DMS153 treated with DMSO at 0.1 percent for 48 hours (cell line): Measurements from ENCODE around the gene ABCF3.

ENCODE experiments used
- DNase-seq: peaks from one replicate; lab custom pipeline; 2025; ENCODE audit not compliant: unreplicated experiment; lab: John Stamatoyannopoulos, UW

The ABCF3 gene

GRCh38 chr3:184166671-184167070, 19.3 kb upstream of the ABCF3 start:
- no peak for DNase-seq

DNA sequence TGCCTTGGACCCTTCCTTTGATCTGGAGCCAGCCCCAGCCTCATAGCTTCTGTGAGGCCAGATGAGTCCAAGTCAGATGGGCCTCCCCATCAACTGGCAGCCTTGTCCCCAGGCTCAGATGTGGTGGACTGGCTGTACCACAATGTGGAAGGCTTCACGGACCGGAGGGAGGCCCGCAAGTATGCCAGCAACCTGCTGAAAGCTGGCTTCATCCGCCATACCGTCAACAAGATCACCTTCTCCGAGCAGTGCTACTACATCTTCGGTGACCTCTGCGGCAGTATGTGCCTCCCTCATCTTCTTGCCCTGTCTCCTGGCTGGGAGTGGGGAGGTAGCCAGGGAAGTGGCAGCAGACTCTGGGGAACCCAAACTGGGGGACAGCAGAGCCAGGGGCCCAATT, 18.2 kb upstream of the ABCF3 start:
- DNase-seq: no peak

DNA sequence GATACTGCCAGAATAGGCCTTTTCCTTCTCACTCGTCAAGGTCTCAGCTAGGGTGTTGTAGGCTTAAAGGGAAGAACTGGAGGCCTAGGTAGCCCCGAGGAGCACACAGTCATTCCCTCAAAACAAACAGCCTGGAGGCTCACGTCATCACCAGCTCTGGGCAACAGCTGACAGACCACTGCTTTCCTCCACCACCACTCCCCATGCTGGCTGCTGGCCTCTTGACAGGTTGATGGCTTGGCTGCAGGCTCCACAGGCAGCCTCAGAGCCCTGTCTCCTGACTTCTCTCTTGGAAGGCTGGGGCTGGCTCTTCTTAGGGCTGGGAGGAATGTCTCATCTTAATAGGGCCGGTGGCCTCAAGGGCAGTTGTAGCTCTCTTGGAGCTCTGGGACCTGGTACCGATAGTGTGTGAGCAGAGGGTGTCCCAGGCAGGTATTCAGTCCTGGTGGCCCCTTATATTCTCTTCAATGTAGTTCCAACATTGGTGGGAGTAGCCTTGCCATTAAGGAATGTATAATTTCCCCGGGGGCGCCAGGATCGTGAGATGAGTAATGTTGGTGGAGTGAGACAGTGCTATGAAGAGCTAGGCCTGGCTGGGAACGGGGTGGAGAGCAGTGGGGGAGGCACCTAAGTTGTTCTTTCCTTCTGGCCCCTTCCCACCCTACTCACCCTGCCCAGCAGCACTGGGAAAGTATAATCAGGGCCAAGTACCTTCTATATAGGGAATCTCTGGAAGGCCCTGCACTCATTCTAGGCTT, 17.5 kb upstream of the ABCF3 start:
- DNase-seq: no peak

DNA sequence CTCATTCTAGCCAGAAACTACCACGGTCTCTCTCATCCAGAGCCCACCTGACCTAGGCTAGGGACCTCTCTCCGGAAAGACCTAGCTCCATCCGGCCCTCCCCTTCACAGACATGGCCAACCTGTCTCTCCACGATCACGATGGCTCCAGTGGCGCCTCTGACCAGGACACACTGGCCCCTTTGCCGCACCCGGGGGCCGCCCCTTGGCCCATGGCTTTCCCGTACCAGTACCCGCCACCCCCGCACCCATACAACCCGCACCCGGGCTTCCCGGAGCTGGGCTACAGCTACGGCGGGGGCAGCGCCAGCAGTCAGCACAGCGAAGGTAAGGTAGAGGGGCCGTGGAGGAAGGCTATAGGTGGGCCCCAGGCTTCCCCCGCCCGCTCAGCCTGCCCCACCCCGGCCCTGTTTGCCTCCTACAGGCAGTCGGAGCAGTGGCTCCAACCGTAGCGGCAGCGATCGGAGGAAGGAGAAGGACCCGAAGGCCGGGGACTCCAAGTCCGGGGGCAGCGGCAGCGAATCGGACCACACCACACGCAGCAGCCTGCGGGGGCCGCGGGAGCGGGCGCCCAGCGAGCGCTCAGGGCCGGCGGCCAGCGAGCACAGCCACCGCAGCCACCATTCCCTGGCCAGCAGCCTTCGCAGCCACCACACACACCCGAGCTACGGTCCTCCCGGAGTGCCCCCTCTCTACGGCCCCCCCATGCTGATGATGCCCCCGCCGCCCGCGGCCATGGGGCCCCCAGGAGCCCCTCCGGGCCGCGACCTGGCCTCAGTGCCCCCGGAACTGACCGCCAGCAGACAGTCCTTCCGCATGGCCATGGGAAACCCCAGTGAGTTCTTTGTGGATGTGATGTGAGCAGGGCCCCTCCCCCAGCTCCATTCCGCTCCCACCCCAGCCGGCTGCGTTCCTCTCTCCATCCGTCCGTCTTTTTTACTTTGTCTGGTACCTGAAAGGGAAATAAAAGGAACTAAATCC, 15.8 kb upstream of the ABCF3 start:
- DNase-seq: no peak

GRCh38 chr3:184171562-184171961, 14.4 kb upstream of the ABCF3 start:
- no peak for DNase-seq

- no peak for DNase-seq
These were observed 13.2 kb upstream of the ABCF3 start for GRCh38 chr3:184172681-184173373.

- no peak for DNase-seq
These were observed 12.7 kb upstream of the ABCF3 start for GRCh38 chr3:184173374-184173722.

- DNase-seq: no peak
These were observed 11.7 kb upstream of the ABCF3 start for GRCh38 chr3:184174284-184174645.

GRCh38 chr3:184174646-184175492, 11.1 kb upstream of the ABCF3 start, which contains the start of gene AP2M1:
TSS of gene AP2M1 (plus strand) at chr3:184174855. CDS start at chr3:184176994, 2,139 bp downstream.
- peak; percentile 98 for DNase-seq

DNA sequence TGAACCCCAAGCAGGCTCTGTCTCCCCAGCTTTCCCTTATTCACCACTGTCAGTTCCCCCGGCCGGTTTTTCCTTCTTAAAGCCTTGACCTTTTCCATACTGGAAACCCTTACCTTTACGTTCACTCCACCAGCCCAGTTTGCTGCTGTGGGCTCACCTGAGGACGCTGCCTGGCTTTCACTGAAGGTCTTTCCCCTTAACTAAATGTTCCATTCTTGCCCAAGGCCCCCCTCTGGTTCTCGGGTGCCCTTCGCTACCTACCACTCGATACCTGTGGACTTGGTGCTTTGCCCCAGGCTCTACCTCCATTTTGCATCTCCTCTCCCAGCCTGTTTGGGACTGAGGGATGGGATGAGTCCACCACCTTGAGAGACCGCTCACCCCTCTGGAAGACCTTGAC, 10.5 kb upstream of the ABCF3 start:
- no peak for DNase-seq

DNA sequence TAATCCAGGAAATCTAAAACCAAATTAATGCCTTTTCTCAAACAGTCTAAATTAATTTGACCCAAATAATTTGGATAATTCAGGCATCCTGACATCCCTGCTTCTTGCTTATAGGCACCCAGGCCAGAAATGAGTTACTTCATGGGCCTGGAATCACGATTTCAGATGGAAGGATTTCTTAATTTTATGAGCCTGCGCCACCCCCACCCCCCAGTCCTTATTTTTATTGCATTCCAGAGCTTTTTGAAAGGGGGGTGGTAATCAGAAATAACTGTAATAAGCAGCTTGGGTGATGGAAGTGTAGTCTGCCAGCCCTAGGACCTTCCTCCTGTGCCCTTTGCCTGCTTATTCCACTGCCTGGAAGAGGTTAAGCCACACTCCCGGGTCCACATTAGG, 10.0 kb upstream of the ABCF3 start:
- DNase-seq: no peak

- no peak for DNase-seq
These were observed 9.3 kb upstream of the ABCF3 start for GRCh38 chr3:184176377-184177330.

- DNase-seq: no peak
These were observed 8.7 kb upstream of the ABCF3 start for GRCh38 chr3:184177331-184177731.

DNA sequence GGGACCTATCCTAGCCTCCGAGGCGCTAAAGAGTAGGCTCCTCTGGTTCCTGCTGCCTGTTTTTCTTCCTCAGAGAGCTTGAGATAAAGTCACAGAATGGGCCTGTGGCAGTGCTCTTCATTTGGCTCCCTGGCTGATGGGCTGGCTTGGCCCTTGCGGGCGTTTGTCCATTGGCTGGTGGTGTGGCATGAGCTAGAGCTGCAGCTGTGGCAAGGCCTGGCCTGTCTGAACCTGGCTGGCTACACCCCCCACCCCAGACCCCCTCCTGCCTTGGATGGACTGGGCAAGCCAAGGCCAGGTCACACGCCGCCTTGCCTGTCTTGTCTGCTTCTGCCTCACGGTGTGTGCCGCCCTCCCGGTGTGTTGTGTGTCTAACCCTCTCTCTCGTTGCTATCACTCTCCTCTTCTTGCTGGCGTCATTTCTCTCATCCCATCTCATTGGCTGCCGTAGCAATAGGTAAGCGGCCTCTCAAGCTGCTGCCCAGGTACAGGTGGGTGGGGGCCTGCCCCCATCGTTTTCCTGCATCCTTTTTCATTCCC, 8.2 kb upstream of the ABCF3 start:
- no peak for DNase-seq

- no peak for DNase-seq
These were observed 7.4 kb upstream of the ABCF3 start for GRCh38 chr3:184178521-184179138.

GRCh38 chr3:184180165-184180564, 5.8 kb upstream of the ABCF3 start:
- DNase-seq: no peak

DNA sequence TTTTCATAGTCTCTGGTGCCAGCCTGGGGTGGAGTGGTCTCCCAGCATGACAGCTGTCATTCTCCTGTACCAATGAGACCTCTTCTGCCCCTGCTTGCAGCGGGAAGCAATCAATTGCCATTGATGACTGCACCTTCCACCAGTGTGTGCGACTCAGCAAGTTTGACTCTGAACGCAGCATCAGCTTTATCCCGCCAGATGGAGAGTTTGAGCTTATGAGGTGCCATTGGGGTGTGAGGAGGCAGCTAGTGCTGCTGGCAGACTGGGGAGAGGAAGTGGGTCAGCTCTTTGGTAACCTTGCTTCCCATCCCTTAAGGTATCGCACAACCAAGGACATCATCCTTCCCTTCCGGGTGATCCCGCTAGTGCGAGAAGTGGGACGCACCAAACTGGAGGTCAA, 4.4 kb upstream of the ABCF3 start:
- DNase-seq: no peak

- no peak for DNase-seq
These were observed 2.3 kb upstream of the ABCF3 start for GRCh38 chr3:184183679-184184078.
